AG04450 (cell line): ENCODE data around the gene TSHZ2. TPM values are rescaled to one million over a fixed set of nuclear protein-coding genes. Genes with fewer than 3 reads are reported as not detected.

ENCODE experiments used
- CTCF ChIA-PET: fragments of 300-600, 350-600 bp; formaldehyde crosslinking; extraction: SDS; loops from one replicate; lab custom pipeline; 2022; ENCODE audit warnings: antibody characterized with exemption, inconsistent platforms; lab: Charles Lee
- POLR2A ChIA-PET: fragments of 350-600 bp; formaldehyde crosslinking; extraction: SDS; loops from one replicate; lab custom pipeline; 2021; ENCODE audit warnings: antibody characterized with exemption, inconsistent platforms; lab: Yijun Ruan, JAX
- DNase-seq: peaks from one replicate; pipeline ENCODE4 v3.0.0-alpha.2; 2011; ENCODE audit warnings: low read depth, low spot score
- H3K27ac ChIP-seq: one replicate; pipeline ENCODE4 v1.5.1; 2012; ENCODE audit warnings: low read depth, low read length, control low read depth
- H3K27me3 ChIP-seq: one replicate; pipeline ENCODE4 v1.6.0; 2012; ENCODE audit warnings: low read length; ENCODE audit not compliant: control insufficient read depth, insufficient read depth
- H3K4me3 ChIP-seq: 2 replicates; pipeline ENCODE4 v1.5.1; 2011; ENCODE audit warnings: mild to moderate bottlenecking, low read depth, low read length, control low read depth
- H3K9me3 ChIP-seq: 2 replicates; pipeline ENCODE4 v1.5.1; 2012; ENCODE audit warnings: low read length; ENCODE audit not compliant: control insufficient read depth, insufficient read depth
- polyA plus RNA-seq: library from polyadenylated mRNA; depleted of rRNA; stranded (reverse); fragments of >200 nt; gene quantifications from 2 replicates; pipeline ENCODE4 v1.2.3, GENCODE V29; 2011
- TF ChIP-seq, protein P1 (sequence below): IDR thresholded peaks from 2 replicates; pipeline ENCODE4 v1.5.1; 2011; ENCODE audit warnings: low read depth, low read length, control low read depth, inconsistent platforms

The TSHZ2 gene
- polyA plus RNA-seq, 1 experiment: not detected

DNA sequence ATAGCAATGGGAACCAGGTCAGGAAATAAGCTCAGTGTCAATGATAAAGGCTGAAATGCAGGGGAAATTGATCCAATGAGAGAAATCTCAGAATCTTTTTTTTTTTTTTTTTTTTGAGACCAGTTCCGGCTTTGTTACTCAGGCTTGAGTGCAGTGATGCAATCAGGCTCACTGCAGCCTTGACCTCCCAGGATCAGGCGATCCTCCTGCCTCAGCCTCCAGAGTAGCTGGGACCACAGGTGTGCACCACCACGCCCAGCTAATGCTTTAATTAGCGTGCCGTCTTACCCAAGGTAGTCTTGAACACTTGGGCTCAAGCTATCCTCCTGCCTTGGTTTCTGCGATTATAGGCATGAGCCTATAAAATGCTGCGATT is 325.0 kb downstream of the TSHZ2 start:
- POLR2A ChIA-PET: no interaction called here
- TF ChIP-seq, protein P1, sequence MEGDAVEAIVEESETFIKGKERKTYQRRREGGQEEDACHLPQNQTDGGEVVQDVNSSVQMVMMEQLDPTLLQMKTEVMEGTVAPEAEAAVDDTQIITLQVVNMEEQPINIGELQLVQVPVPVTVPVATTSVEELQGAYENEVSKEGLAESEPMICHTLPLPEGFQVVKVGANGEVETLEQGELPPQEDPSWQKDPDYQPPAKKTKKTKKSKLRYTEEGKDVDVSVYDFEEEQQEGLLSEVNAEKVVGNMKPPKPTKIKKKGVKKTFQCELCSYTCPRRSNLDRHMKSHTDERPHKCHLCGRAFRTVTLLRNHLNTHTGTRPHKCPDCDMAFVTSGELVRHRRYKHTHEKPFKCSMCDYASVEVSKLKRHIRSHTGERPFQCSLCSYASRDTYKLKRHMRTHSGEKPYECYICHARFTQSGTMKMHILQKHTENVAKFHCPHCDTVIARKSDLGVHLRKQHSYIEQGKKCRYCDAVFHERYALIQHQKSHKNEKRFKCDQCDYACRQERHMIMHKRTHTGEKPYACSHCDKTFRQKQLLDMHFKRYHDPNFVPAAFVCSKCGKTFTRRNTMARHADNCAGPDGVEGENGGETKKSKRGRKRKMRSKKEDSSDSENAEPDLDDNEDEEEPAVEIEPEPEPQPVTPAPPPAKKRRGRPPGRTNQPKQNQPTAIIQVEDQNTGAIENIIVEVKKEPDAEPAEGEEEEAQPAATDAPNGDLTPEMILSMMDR: no peak
- no peak for DNase-seq
- no peaks in the 10 kb centered on the region for H3K27me3 ChIP-seq
- H3K4me3 ChIP-seq: no peak overlapping the region
- H3K27ac ChIP-seq: no peak overlapping the region
- CTCF ChIA-PET: interaction anchor here (0.7 kb wide), 1 partner anchor 33 kb away, joined by 6 read pairs; no protein-coding TSS in a partner anchor
- no peaks in the 10 kb centered on the region for H3K9me3 ChIP-seq

DNA sequence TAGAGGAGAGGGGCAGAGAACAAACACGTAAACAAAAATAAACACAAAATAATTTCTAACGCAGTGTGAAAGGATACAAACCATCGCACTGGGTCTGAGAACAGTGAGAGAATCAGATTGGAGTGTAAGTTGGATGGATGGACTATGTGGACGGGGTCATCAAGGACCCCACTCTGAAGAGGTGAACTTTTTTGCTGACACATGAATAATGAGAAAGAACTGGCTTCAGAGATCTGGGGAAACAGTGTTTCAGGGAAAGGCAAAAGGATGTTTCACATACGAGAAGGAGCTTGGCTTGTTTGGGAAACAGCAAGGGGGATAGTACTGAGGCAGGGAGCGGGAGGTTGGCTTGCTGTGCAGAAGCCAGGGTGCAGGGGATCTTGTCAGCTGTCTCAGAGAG is 326.1 kb downstream of the TSHZ2 start:
- ChIA-PET CTCF (no interaction called here), POLR2A (no interaction called here)
- TF ChIP-seq, protein P1: no peak
- Histone ChIP-seq H3K9me3 (no peaks in the 10 kb centered on the region), H3K27me3 (no peaks in the 10 kb centered on the region), H3K27ac (no peak overlapping the region), H3K4me3 (no peak overlapping the region)
- no peak for DNase-seq

DNA sequence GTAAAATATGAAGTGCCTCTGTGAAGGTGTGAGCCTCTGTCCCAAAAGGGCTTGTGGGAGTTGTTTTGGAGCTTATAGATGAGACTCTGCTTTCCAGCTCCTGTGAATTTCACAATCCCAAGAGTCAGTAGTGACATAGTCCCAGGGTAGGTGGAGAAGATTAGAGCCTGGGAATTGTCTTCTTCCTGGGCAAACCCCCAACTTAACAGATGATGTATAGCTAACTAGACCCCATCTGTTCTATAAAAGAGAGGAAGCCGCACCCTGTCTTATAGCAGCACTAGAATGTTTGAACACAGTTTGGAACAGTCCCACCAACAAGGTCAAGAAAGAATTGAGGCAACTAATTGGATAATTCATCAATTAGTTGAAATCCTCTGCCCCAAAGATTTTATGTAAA is 326.8 kb downstream of the TSHZ2 start:
- POLR2A ChIA-PET: no interaction called here
- TF ChIP-seq, protein P1: no peak
- no peak overlapping the region for H3K27ac ChIP-seq
- CTCF ChIA-PET: no interaction called here
- DNase-seq: no peak
- H3K9me3 ChIP-seq: no peaks in the 10 kb centered on the region
- no peak overlapping the region for H3K4me3 ChIP-seq
- no peaks in the 10 kb centered on the region for H3K27me3 ChIP-seq

DNA sequence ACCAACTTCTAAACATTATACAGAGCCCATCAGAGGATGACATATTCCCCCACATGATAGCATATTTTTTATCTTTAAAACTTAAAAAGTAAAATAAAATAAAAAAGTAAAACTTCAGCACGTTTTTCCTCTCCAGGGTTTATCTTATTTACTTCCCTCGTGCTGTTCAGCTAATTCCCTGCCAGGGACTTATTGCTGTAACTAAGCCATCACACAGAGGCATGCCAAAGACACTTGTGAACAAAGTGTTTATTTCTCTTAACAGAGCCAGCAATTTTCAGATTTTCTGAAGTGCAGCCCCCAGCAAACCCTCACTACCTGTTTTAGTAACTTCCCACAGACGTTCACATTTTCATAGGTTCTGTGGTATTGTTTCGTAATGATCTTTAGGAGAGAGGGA is 327.7 kb downstream of the TSHZ2 start:
- H3K4me3 ChIP-seq: no peak overlapping the region
- POLR2A ChIA-PET: no interaction called here
- H3K27me3 ChIP-seq: no peaks in the 10 kb centered on the region
- CTCF ChIA-PET: no interaction called here
- DNase-seq: no peak
- TF ChIP-seq, protein P1: no peak
- no peaks in the 10 kb centered on the region for H3K9me3 ChIP-seq
- no peak overlapping the region for H3K27ac ChIP-seq

DNA sequence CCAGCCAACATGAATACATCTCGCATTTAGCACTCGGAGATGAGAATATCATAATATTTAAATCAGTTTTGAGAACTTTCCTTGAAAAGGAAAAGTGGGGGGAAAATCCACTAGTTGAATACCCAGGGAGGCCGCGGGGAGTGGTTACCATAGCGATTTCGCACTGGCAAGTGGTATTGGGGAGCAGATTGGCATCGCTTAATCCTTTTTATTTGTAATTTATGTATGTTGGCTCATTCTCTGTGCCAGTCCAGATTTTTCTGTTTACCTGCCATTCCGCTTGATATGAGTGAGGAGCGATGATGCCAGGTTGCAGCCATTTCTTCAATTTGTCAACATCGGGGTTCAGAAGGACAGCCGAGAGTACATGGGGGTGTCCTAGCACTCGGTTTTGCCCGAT is 329.7 kb downstream of the TSHZ2 start:
- TF ChIP-seq, protein P1: no peak
- no peak overlapping the region for H3K4me3 ChIP-seq
- POLR2A ChIA-PET: no interaction called here

More for the DNA sequence above, 329.7 kb downstream of the TSHZ2 start:
- Histone ChIP-seq H3K9me3 (no peaks in the 10 kb centered on the region), H3K27ac (no peak overlapping the region), H3K27me3 (no peaks in the 10 kb centered on the region)
- no peak for DNase-seq
- CTCF ChIA-PET: no interaction called here
